ENCODE results near the gene STAU1. TPM values are rescaled to one million over a fixed set of nuclear protein-coding genes. Genes with fewer than 3 reads are reported as not detected.
"Not testable (repeated sequence)": the region's sequence is repeated elsewhere in the genome, so short reads cannot be mapped to it uniquely, and the experiment has no call there.

The STAU1 gene
- total and polyA plus RNA-seq, 10 of the 15 experiments (the other 5 are each of a cell fraction or from before 2014, with no cell fraction given), result 13.9 to 66.2 (median 45.6) TPM

GRCh38 chr20:49169547-49169946 lies 18.6 kb downstream of the STAU1 start (continued):
- no peak for TF ChIP-seq E2F4 (IDR thresholded peaks at IDR 0.05; ENCODE audit: low read depth, low read length)
- no peak for TF ChIP-seq JUNB (IDR thresholded peaks at IDR 0.05)
- TF ChIP-seq ZSCAN29 (IDR thresholded peaks at IDR 0.05), result no peak
- TF ChIP-seq MYB (IDR thresholded peaks at IDR 0.05; ENCODE audit: borderline replicate concordance, low read depth, low read length), result no peak
- TF ChIP-seq IRF4 (IDR thresholded peaks at IDR 0.05; ENCODE audit: low read depth, low read length), result no peak
- no peak for TF ChIP-seq KAT2A (conservative IDR thresholded peaks at IDR 0.05; ENCODE audit: control insufficient read depth, low read depth, low read length)
- TF ChIP-seq ETV6 (conservative IDR thresholded peaks at IDR 0.05 in 1 of 2, IDR thresholded peaks at IDR 0.05 in 1 of 2; ENCODE audit: borderline replicate concordance in 1 of 2, low read depth in 1 of 2), result no peak
- no peak for TF ChIP-seq CREB1 (IDR thresholded peaks at IDR 0.05; ENCODE audit: low read depth)
- no peak for TF ChIP-seq ZBED1 (IDR thresholded peaks at IDR 0.05; ENCODE audit: borderline replicate concordance)
- TF ChIP-seq ZNF384 (IDR thresholded peaks at IDR 0.05; ENCODE audit: borderline replicate concordance, low read depth, low read length), result no peak

- H4K20me1 ChIP-seq (ENCODE audit: control insufficient read depth, insufficient read depth); in situ Hi-C loops (cut with MboI); H2AFZ ChIP-seq (ENCODE audit: control insufficient read depth, low read depth, low read length); DNase-seq (ENCODE audit: low read depth, low spot score); intact Hi-C loops (cut with micrococcal nuclease; ENCODE audit: unreplicated experiment); H3K4me3 ChIP-seq; ATAC-seq; H3K36me3 ChIP-seq (ENCODE audit: control insufficient read depth in 2 of 2, insufficient read depth in 2 of 2, low read length in 1 of 2); BruUV-seq (replicated peaks); FAIRE-seq; H3K9ac ChIP-seq (ENCODE audit: control insufficient read depth, insufficient read depth, low read length); H3K9me3 ChIP-seq (replicated peaks; ENCODE audit: control insufficient read depth, insufficient read depth, low read length); H3K27me3 ChIP-seq (replicated peaks in 1 of 2; ENCODE audit: control insufficient read depth in 2 of 2, insufficient read depth in 2 of 2, low read length in 1 of 2): not testable (repeated sequence)
- Histone ChIP-seq H3K27ac (ENCODE audit: control insufficient read depth, insufficient read depth) (peak overlapping the region; percentile 50), H3K4me2 (ENCODE audit: control insufficient read depth, insufficient read depth) (0 out of 2 replicates have a peak overlapping the region, but pooled peaks have one; percentile 24), H3K79me2 (ENCODE audit: control insufficient read depth, insufficient read depth, low read length) (peaks cover 78% of the 10 kb centered on the region), H3K4me1 (ENCODE audit: control insufficient read depth, insufficient read depth, low read length) (peaks cover 40% of the 10 kb centered on the region)
- WGBS (ENCODE audit: insufficient coverage, insufficient replicate concordance, low lambda C conversion rate, missing lambda C conversion rate), result 9% methylated on average over 10 of the region's 10 CpGs
- TF ChIP-seq MLLT1 (IDR thresholded peaks at IDR 0.05), result peak; percentile 82
- POLR2A ChIA-PET, result interaction anchor here (1.0 to 5.9 kb wide), 3 partner anchors 9 to 17 kb away, joined by 3 to 214 read pairs (median 3); partner anchors contain the start of gene STAU1
- SMC1A ChIA-PET (ENCODE audit: uncharacterized antibody, unreplicated experiment), result interaction anchor here (0.6 to 6.5 kb wide), 4 partner anchors 8 to 107 kb away, joined by 3 to 271 read pairs (median 6); partner anchors contain the start of gene STAU1
- RAD21 ChIA-PET (ENCODE audit: unreplicated experiment), result interaction anchor here (1.2 to 7.3 kb wide), 3 partner anchors 15 to 36 kb away, joined by 3 to 197 read pairs (median 8); partner anchors contain the start of gene STAU1
- CTCF ChIA-PET, result interaction anchor here (0.6 to 8.8 kb wide), 3 partner anchors 13 to 36 kb away, joined by 3 to 113 read pairs (median 4); no protein-coding TSS in a partner anchor
These were observed 19.3 kb downstream of the STAU1 start for GRCh38 chr20:49168864-49169263.
